ENCODE measurements around the gene CACNA1S.

GRCh38 chr1:201002510-201002909, 109.7 kb downstream of the CACNA1S start:
- TF ChIP-seq ATF2 (CRISPR knock-in tag; IDR thresholded peaks at IDR 0.05; ENCODE audit: borderline replicate concordance, low read depth) (no peak), MAX (CRISPR knock-in tag; IDR thresholded peaks at IDR 0.05) (no peak)

Measured in WTC11 (cell line).